Peyer's patch (tissue), 4 donors: ENCODE measurements around the gene TMEM141. TPM values are rescaled to one million over a fixed set of nuclear protein-coding genes. Genes with fewer than 3 reads are reported as not detected.

Source experiments
- DNase-seq, 3 donors: peaks; one replicate each; pipeline ENCODE4 v3.0.0-alpha.2; 2017 to 2019
- H3K27ac ChIP-seq, 4 donors: fragments of 200-600 bp; sonication (generic); one replicate each; pipeline ENCODE4 v1.5.1; 2016 to 2019
- H3K27me3 ChIP-seq, 2 donors: fragments of 200-600 bp; sonication (generic); one replicate each; pipeline ENCODE4 v1.5.1; 2019
- H3K36me3 ChIP-seq, 3 donors: fragments of 200-600 bp; sonication (generic); one replicate each; pipeline ENCODE4 v1.5.1; 2016 to 2019
- H3K4me1 ChIP-seq, 4 donors: fragments of 200-600 bp; sonication (generic); one replicate each; pipeline ENCODE4 v1.5.1; 2016 to 2019
- H3K4me3 ChIP-seq, 4 donors: fragments of 200-600 bp; sonication (generic); 1 replicate in 3 of 4; 2 replicates in 1 of 4; pipeline ENCODE4 v1.5.1; 2016 to 2019; ENCODE audit warnings: mild to moderate bottlenecking in 1 of 4
- H3K9me3 ChIP-seq, 4 donors: fragments of 200-600 bp; sonication (generic); one replicate each; pipeline ENCODE4 v1.5.1; 2016 to 2019; ENCODE audit warnings: mild to moderate bottlenecking in 1 of 4
- POLR2A ChIP-seq, 2 donors: fragments of 450-650 bp; IDR thresholded peaks; one replicate each; pipeline ENCODE4 v1.5.1; 2017; ENCODE audit warnings: antibody characterized with exemption in 2 of 2, mild to moderate bottlenecking in 2 of 2, moderate library complexity in 2 of 2
- total RNA-seq, 4 donors: library from RNA; depleted of rRNA; stranded (reverse); fragments of >200 nt; gene quantifications; one replicate each; pipeline ENCODE4 v1.1.0, GENCODE V29; 2016
- TF ChIP-seq, protein P1 (sequence below), 6 experiments: fragments of 450-650 bp in 4 of 6; fragments of 200-600 bp in 2 of 6; sonication (generic) in 1 of 6; IDR thresholded peaks; one replicate each; pipeline ENCODE4 v1.5.1; 2017 to 2019; ENCODE audit warnings: antibody characterized with exemption in 6 of 6, mild to moderate bottlenecking in 3 of 6, moderate library complexity in 1 of 6

Gene TMEM141
- total RNA-seq, 4 donors from 2014 or later = 52.0 to 240 (median 187) TPM

DNA sequence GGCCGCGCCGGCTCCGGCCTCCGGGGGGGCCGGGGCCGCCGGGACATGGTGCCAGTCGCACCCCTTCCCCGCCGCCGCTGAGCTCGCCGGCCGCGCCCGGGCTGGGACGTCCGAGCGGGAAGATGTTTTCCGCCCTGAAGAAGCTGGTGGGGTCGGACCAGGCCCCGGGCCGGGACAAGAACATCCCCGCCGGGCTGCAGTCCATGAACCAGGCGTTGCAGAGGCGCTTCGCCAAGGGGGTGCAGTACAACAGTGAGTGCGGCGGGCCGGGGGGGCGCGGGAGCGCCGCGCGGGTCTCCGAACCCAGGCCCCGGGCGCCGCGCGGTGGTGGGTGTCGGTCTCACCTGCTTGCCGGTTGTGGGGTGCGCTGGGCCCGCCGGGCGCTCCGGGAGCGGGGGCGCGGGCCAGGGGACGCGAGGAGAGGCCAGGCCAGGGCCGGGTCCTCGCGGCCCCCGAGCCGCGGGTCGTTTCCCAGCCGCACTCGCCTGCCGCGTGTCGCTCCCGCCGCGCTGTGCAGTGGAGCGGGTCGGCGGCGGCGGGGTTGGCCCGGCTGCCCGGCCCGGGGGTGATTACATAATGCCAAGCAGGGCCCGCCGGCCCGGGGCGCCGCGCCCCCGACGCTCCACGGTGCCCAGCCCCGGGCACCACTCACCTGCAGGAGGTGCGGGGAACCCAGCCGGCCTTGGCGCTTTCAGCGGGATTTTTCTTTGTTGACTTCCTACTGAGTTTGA, 17.1 kb downstream of the TMEM141 start:
- Histone ChIP-seq H3K27me3 (no peaks in the 10 kb centered on the region), H3K27ac (peak overlapping the region; percentile 84 to 97 (median 90)), H3K36me3 (peaks cover 0 to 15% (median 0%) of the 10 kb centered on the region in 3 donors), H3K4me1 (peaks cover 6 to 44% (median 17%) of the 10 kb centered on the region in 4 donors), H3K4me3 (peak overlapping the region; percentile 94 to 100 (median 99)), H3K9me3 (no peaks in the 10 kb centered on the region)
- DNase-seq = peak in 2 of 3 donors; percentile 50 to 69
- TF ChIP-seq POLR2A (IDR thresholded peaks at IDR 0.05) = peak in 1 of 2 donors; percentile 3
- TF ChIP-seq, protein P1, sequence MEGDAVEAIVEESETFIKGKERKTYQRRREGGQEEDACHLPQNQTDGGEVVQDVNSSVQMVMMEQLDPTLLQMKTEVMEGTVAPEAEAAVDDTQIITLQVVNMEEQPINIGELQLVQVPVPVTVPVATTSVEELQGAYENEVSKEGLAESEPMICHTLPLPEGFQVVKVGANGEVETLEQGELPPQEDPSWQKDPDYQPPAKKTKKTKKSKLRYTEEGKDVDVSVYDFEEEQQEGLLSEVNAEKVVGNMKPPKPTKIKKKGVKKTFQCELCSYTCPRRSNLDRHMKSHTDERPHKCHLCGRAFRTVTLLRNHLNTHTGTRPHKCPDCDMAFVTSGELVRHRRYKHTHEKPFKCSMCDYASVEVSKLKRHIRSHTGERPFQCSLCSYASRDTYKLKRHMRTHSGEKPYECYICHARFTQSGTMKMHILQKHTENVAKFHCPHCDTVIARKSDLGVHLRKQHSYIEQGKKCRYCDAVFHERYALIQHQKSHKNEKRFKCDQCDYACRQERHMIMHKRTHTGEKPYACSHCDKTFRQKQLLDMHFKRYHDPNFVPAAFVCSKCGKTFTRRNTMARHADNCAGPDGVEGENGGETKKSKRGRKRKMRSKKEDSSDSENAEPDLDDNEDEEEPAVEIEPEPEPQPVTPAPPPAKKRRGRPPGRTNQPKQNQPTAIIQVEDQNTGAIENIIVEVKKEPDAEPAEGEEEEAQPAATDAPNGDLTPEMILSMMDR (IDR thresholded peaks at IDR 0.05) = no peak

- TF ChIP-seq, protein P1 (IDR thresholded peaks at IDR 0.05) = no peak
- TF ChIP-seq POLR2A (IDR thresholded peaks at IDR 0.05) = no peak
- DNase-seq = no peak
- H3K4me1 ChIP-seq = peaks cover 6 to 44% (median 17%) of the 10 kb centered on the region in 4 donors
Measured at GRCh38 chr9:136808806-136809158, 17.6 kb downstream of the TMEM141 start.

GRCh38 chr9:136814725-136815421, 23.7 kb downstream of the TMEM141 start:
- Histone ChIP-seq H3K27me3 (no peaks in the 10 kb centered on the region), H3K36me3 (peaks cover 0 to 21% (median 0%) of the 10 kb centered on the region in 3 donors), H3K9me3 (no peaks in the 10 kb centered on the region), H3K27ac (no peak overlapping the region), H3K4me3 (no peak overlapping the region), H3K4me1 (peaks cover 0 to 13% (median 3%) of the 10 kb centered on the region in 4 donors)
- TF ChIP-seq, protein P1 (IDR thresholded peaks at IDR 0.05) = no peak
- TF ChIP-seq POLR2A (IDR thresholded peaks at IDR 0.05) = no peak
- no peak for DNase-seq

More at GRCh38 chr9:136808806-136809158, 17.6 kb downstream of the TMEM141 start:
- Histone ChIP-seq H3K27ac (peak overlapping the region in 3 of 4 donors; percentile 84 to 97 (median 87)), H3K36me3 (peaks cover 0 to 17% (median 0%) of the 10 kb centered on the region in 3 donors), H3K27me3 (no peaks in the 10 kb centered on the region), H3K9me3 (no peaks in the 10 kb centered on the region), H3K4me3 (peak overlapping the region; percentile 94 to 100 (median 99))

DNA sequence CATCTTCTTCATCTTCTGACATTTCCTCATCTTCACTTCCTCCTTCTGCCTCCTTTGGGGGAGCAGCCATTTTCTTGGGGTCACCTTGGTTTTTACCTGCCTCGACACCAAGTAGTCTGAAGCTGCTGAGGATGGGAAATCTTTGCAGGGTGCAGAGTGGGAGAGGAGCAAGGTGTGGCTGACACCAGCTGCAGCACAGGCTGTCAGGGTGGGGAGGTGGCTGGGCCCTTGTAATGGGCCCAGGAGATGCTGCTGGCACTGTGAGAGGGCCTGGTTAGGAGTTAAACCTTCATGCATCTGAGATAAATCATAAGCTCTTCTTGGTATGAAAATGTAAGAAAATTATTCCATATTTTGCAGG, 24.3 kb downstream of the TMEM141 start:
- no peaks in the 10 kb centered on the region for H3K27me3 ChIP-seq
- TF ChIP-seq, protein P1 (IDR thresholded peaks at IDR 0.05) = no peak
- TF ChIP-seq POLR2A (IDR thresholded peaks at IDR 0.05) = no peak

DNA sequence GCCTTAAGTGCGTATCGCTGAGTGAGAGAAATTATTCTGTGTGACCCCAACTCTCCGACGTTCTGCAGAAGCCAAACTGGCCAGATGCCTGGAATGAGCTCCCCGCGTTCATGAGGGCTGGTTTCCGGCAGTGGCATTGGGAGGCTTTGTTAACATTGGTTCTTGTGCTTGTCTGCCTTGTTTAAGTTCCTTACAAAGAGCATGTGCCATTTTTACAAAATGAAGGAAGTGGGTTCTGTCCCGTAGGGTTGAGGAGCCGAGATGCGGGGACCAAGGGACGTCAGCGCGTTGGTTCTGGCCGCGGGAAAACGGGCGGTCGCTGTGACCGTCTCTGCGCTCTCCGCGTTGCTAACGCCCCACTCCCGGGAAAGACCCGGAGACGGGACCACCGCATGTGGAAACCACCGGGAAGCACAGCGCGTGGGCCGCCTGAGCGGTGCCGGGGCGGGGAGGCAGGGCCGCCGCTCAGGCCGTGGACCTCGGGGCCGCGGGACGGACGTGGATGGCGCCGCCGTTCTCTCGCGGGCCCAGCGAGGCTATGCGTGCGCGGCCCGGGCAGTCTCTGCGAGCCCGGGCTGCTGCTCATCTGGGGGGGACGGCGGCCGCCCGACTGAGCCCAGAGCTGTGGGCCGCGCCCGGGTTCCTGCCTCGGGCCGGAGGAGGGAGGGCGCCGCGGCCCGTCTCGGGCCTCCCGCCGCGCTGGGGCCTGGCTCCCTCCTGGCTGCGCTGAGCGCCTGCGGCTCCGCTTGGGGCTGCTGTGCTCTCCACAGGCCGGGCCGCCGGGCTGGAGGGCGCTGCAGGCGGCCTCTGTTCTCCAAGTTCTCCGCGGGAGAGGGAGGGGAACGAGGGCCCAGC, 30.1 kb downstream of the TMEM141 start:
- Histone ChIP-seq H3K4me3 (peak overlapping the region; percentile 5 to 43 (median 21)), H3K27me3 (no peaks in the 10 kb centered on the region), H3K36me3 (peaks cover 0 to 34% (median 0%) of the 10 kb centered on the region in 3 donors), H3K9me3 (no peaks in the 10 kb centered on the region), H3K4me1 (peaks cover 0 to 6% (median 0%) of the 10 kb centered on the region in 4 donors), H3K27ac (no peak overlapping the region)
- DNase-seq = no peak
- TF ChIP-seq, protein P1 (IDR thresholded peaks at IDR 0.05) = no peak
- TF ChIP-seq POLR2A (IDR thresholded peaks at IDR 0.05) = no peak

More for the DNA sequence above, 24.3 kb downstream of the TMEM141 start:
- Histone ChIP-seq H3K36me3 (peaks cover 0 to 21% (median 0%) of the 10 kb centered on the region in 3 donors), H3K9me3 (no peaks in the 10 kb centered on the region), H3K4me3 (no peak overlapping the region), H3K4me1 (peaks cover 0 to 7% (median 2%) of the 10 kb centered on the region in 4 donors), H3K27ac (no peak overlapping the region)
- DNase-seq = no peak
